Gastrocnemius medialis (tissue), 4 donors: ENCODE results near the gene CCL8.

ENCODE experiments used
- POLR2A ChIP-seq, 2 donors: fragments of 450-650 bp; IDR thresholded peaks; one replicate each; pipeline ENCODE4 v1.6.1; 2017; ENCODE audit warnings: antibody characterized with exemption in 2 of 2, mild to moderate bottlenecking in 2 of 2, moderate library complexity in 2 of 2
- TF ChIP-seq, protein P1 (sequence below), 5 experiments: fragments of 450-650 bp in 3 of 5; fragments of 200-600 bp in 2 of 5; sonication (generic) in 2 of 5; IDR thresholded peaks in 4 of 5; conservative IDR thresholded peaks in 1 of 5; 1 replicate in 4 of 5; 2 replicates in 1 of 5; pipeline ENCODE4 v1.5.1; 2016 to 2019; ENCODE audit warnings: antibody characterized with exemption in 5 of 5, mild to moderate bottlenecking in 3 of 5, moderate library complexity in 3 of 5

DNA sequence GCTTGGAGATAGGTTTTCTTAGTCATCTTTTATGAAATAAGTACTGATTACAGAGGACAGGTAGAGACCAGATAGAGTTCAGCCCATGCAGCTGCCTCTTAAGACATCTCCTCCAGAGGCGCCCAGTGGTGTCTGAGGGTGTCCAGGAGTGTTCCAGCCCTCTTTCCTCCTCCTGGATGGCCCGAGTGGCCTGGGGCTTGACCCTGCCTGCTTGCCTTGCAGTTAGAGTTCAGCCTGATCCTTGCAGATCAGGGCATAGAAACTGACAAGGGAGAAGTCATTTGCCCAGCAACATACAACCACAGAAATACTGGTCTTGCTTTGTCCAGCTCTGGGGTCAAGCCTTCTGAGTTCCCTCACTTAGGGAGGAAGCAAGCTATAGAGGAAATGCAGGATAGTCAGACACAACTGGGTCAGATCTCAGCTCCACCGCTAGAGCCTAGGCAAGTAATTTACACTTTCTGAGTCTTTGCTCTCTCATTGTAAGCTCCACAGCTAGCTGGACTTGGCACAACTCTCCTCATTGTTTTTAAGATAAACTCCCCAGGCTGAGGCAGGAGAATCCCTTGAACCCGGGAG is 47.4 kb downstream of the CCL8 start:
- TF ChIP-seq, protein P1, sequence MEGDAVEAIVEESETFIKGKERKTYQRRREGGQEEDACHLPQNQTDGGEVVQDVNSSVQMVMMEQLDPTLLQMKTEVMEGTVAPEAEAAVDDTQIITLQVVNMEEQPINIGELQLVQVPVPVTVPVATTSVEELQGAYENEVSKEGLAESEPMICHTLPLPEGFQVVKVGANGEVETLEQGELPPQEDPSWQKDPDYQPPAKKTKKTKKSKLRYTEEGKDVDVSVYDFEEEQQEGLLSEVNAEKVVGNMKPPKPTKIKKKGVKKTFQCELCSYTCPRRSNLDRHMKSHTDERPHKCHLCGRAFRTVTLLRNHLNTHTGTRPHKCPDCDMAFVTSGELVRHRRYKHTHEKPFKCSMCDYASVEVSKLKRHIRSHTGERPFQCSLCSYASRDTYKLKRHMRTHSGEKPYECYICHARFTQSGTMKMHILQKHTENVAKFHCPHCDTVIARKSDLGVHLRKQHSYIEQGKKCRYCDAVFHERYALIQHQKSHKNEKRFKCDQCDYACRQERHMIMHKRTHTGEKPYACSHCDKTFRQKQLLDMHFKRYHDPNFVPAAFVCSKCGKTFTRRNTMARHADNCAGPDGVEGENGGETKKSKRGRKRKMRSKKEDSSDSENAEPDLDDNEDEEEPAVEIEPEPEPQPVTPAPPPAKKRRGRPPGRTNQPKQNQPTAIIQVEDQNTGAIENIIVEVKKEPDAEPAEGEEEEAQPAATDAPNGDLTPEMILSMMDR (IDR thresholded peaks at IDR 0.05 in 4 of 5, conservative IDR thresholded peaks at IDR 0.05 in 1 of 5), result no peak
- no peak for TF ChIP-seq POLR2A (IDR thresholded peaks at IDR 0.05)
